Neural progenitor cell (in vitro differentiated cells): Measurements from ENCODE around the gene ANTXRL. TPM values are rescaled to one million over a fixed set of nuclear protein-coding genes. Genes with fewer than 3 reads are reported as not detected.
"Not testable (repeated sequence)": the region's sequence is repeated elsewhere in the genome, so short reads cannot be mapped to it uniquely, and the experiment has no call there.

Experiments
- DNase-seq: peaks from one replicate; pipeline ENCODE4 v3.0.0-alpha.2; 2016; ENCODE audit warnings: low spot score
- H2AFZ ChIP-seq: fragments of 200-600 bp; sonication (generic); replicated peaks from 2 replicates; pipeline ENCODE4 v1.6.1; 2016; ENCODE audit warnings: antibody characterized with exemption
- H3F3A ChIP-seq: fragments of 200-600 bp; sonication (generic); 2 replicates; pipeline ENCODE4 v1.6.1; 2016; ENCODE audit warnings: antibody characterized with exemption, low read depth
- H3K27ac ChIP-seq: fragments of 200-600 bp; sonication (generic); 2 replicates; pipeline ENCODE4 v1.5.1; 2016; ENCODE audit warnings: mild to moderate bottlenecking
- H3K27me3 ChIP-seq: fragments of 200-600 bp; sonication (generic); 2 replicates; pipeline ENCODE4 v1.6.1; 2016; ENCODE audit warnings: mild to moderate bottlenecking, moderate library complexity
- H3K36me3 ChIP-seq: fragments of 200-600 bp; sonication (generic); 2 replicates; pipeline ENCODE4 v1.5.1; 2016
- H3K4me1 ChIP-seq: fragments of 200-600 bp; sonication (generic); 2 replicates; pipeline ENCODE4 v1.6.1; 2016; ENCODE audit warnings: mixed run types
- H3K4me2 ChIP-seq: fragments of 200-600 bp; sonication (generic); 2 replicates; pipeline ENCODE4 v1.6.1; 2016
- H3K4me3 ChIP-seq: fragments of 200-600 bp; sonication (generic); 2 replicates; pipeline ENCODE4 v1.5.1; 2016
- H3K79me2 ChIP-seq: fragments of 200-600 bp; sonication (generic); 2 replicates; pipeline ENCODE4 v1.6.1; 2016; ENCODE audit warnings: low read depth
- H3K9ac ChIP-seq: fragments of 200-600 bp; sonication (generic); 2 replicates; pipeline ENCODE4 v1.6.1; 2016
- H3K9me3 ChIP-seq: fragments of 200-600 bp; sonication (generic); 2 replicates; pipeline ENCODE4 v1.5.1; 2016; ENCODE audit warnings: low read depth
- H4K20me1 ChIP-seq: fragments of 200-600 bp; sonication (generic); 2 replicates; pipeline ENCODE4 v1.6.1; 2016; ENCODE audit warnings: low read depth
- H3K27ac Mint-ChIP-seq: 3 replicates; pipeline ENCODE4 v1.8.0; 2021; ENCODE audit warnings: mixed read lengths
- H3K27me3 Mint-ChIP-seq: 2 replicates; pipeline ENCODE4 v1.8.0; 2022; ENCODE audit warnings: low read depth, mild to moderate bottlenecking, inconsistent platforms, moderate library complexity, mixed read lengths; ENCODE audit not compliant: insufficient read depth
- H3K36me3 Mint-ChIP-seq: 3 replicates; pipeline ENCODE4 v1.8.0; 2021; ENCODE audit warnings: mixed read lengths
- H3K4me1 Mint-ChIP-seq: 3 replicates; pipeline ENCODE4 v1.8.0; 2021; ENCODE audit warnings: mixed read lengths
- H3K4me3 Mint-ChIP-seq: 3 replicates; pipeline ENCODE4 v1.8.0; 2021; ENCODE audit warnings: mild to moderate bottlenecking, moderate library complexity, mixed read lengths
- H3K9me3 Mint-ChIP-seq: 3 replicates; pipeline ENCODE4 v1.8.0; 2020; ENCODE audit warnings: mixed read lengths
- CTCF ChIP-seq: fragments of 200-600 bp; sonication (generic); IDR thresholded peaks from 2 replicates; pipeline ENCODE4 v1.5.1; 2017; ENCODE audit warnings: antibody characterized with exemption, mild to moderate bottlenecking
- EZH2 ChIP-seq: fragments of 200-600 bp; sonication (generic); IDR thresholded peaks from 2 replicates; pipeline ENCODE4 v1.6.1; 2017; ENCODE audit warnings: antibody characterized with exemption, mild to moderate bottlenecking, moderate library complexity
- EZH2phosphoT487 ChIP-seq: fragments of 200-600 bp; sonication (generic); IDR thresholded peaks from 2 replicates; pipeline ENCODE4 v1.6.1; 2017; ENCODE audit warnings: antibody characterized with exemption
- total RNA-seq: library from RNA; depleted of rRNA; stranded (reverse); fragments of >200 nt; gene quantifications from 2 replicates; pipeline ENCODE4 v1.2.3, GENCODE V29; 2015; ENCODE audit warnings: low replicate concordance

The ANTXRL gene
- total RNA-seq, 1 donor from 2014 or later = not detected

DNA sequence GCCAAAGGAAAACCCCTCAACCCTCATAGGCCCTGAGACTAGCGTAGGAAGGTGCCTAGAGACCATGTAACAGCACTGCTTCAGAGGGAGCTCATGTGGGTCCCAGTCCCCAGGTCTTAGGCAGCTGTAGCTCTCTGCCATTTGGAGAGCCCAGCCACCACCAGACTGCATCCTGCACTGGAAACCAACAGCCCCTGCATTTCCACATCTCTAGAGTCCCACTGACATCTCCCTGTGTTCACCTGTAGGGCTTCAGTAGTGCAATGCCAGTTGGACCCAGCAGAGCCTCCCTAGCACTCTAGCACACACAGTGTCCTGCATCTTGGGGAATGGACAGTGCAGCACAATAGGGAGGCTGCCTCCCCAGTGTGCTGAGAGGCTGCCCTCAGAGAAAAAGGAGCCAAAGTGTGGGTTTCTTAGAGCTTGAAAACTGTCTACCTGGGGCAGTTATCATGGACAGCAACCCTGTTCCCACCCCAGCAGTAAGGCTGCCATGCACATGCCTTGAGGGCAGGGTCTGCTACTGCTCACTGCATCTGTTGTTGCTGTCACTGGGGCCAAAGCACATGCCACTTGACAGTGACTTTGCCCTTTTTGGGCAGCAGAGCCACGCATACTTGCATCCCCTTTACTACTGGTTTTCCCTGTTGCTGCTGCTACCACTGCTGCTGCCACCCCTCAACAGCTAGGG is 46.7 kb upstream of the ANTXRL start:
- TF ChIP-seq EZH2 (no peak), EZH2phosphoT487 (no peak)
- Mint-ChIP-seq H3K27ac (no peak overlapping the region), H3K4me1 (no peaks in the 10 kb centered on the region), H3K4me3 (no peak overlapping the region), H3K36me3 (no peaks in the 10 kb centered on the region), H3K27me3 (peaks cover 2% of the 10 kb centered on the region), H3K9me3 (peaks cover 4% of the 10 kb centered on the region)
- Histone ChIP-seq H2AFZ (no peak overlapping the region), H3K9ac (no peak overlapping the region), H3K27me3 (no peaks in the 10 kb centered on the region), H3K79me2 (no peaks in the 10 kb centered on the region), H4K20me1 (no peaks in the 10 kb centered on the region), H3K9me3 (no peaks in the 10 kb centered on the region), H3F3A (no peaks in the 10 kb centered on the region), H3K4me2 (no peak overlapping the region), H3K36me3 (no peaks in the 10 kb centered on the region), H3K27ac (no peak overlapping the region), H3K4me3 (no peak overlapping the region), H3K4me1 (no peaks in the 10 kb centered on the region)
- DNase-seq = no peak

- Mint-ChIP-seq H3K4me1 (no peaks in the 10 kb centered on the region), H3K27ac (no peak overlapping the region), H3K4me3 (no peak overlapping the region), H3K27me3 (peaks cover 2% of the 10 kb centered on the region), H3K9me3 (peaks cover 4% of the 10 kb centered on the region), H3K36me3 (no peaks in the 10 kb centered on the region)
- H3K27ac ChIP-seq = no peak overlapping the region
- H3F3A ChIP-seq = no peaks in the 10 kb centered on the region
- H3K4me3 ChIP-seq = no peak overlapping the region
- no peak overlapping the region for H3K9ac ChIP-seq
- H3K9me3 ChIP-seq = no peaks in the 10 kb centered on the region
- H2AFZ ChIP-seq = no peak overlapping the region
- no peak overlapping the region for H3K4me2 ChIP-seq
- H3K27me3 ChIP-seq = no peaks in the 10 kb centered on the region
- H3K79me2 ChIP-seq = no peaks in the 10 kb centered on the region
- no peaks in the 10 kb centered on the region for H3K36me3 ChIP-seq
- no peak for DNase-seq
- no peak for TF ChIP-seq EZH2
- TF ChIP-seq EZH2phosphoT487 = no peak
- no peak for TF ChIP-seq CTCF
- no peaks in the 10 kb centered on the region for H3K4me1 ChIP-seq
- no peaks in the 10 kb centered on the region for H4K20me1 ChIP-seq
Measured at GRCh38 chr10:46240684-46241565, 45.9 kb upstream of the ANTXRL start.

DNA sequence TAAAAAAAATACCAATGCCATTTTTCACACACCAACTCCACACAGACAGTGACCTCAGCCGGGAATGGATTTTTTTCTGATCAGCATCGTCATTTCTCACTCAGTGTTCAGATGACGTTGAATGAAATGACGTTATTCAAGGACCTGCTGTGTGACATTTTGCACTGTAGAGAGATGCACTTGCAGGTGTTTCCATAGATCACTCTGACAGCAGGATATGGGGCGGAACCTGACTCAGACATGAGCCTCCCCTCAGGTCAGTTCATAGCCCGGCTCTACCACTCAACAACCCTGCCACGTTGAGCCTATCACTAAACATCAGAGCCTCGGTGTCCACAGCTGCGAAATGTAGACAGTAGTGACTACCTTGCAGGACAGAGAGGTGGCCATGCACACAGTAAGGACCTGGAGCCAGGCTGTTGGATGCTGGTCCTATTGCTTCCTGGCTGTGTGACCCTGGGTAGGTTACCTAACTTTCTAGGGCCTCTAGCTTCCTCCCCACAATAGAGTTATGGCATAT is 41.4 kb upstream of the ANTXRL start:
- Histone ChIP-seq H3K27me3 (no peaks in the 10 kb centered on the region), H3K9ac (no peak overlapping the region), H3K4me2 (no peak overlapping the region), H2AFZ (no peak overlapping the region), H3K79me2 (no peaks in the 10 kb centered on the region), H3K36me3 (no peaks in the 10 kb centered on the region), H3K27ac (no peak overlapping the region), H3K4me3 (no peak overlapping the region), H3K9me3 (no peaks in the 10 kb centered on the region), H4K20me1 (no peaks in the 10 kb centered on the region), H3K4me1 (no peaks in the 10 kb centered on the region), H3F3A (no peaks in the 10 kb centered on the region)
- H3K36me3 Mint-ChIP-seq = no peaks in the 10 kb centered on the region
- no peaks in the 10 kb centered on the region for H3K4me1 Mint-ChIP-seq
- H3K9me3 Mint-ChIP-seq = peaks cover 4% of the 10 kb centered on the region
- no peak overlapping the region for H3K27ac Mint-ChIP-seq
- TF ChIP-seq EZH2phosphoT487 (no peak), EZH2 (no peak), CTCF (no peak)
- DNase-seq = no peak
- no peaks in the 10 kb centered on the region for H3K27me3 Mint-ChIP-seq
- no peak overlapping the region for H3K4me3 Mint-ChIP-seq

DNA sequence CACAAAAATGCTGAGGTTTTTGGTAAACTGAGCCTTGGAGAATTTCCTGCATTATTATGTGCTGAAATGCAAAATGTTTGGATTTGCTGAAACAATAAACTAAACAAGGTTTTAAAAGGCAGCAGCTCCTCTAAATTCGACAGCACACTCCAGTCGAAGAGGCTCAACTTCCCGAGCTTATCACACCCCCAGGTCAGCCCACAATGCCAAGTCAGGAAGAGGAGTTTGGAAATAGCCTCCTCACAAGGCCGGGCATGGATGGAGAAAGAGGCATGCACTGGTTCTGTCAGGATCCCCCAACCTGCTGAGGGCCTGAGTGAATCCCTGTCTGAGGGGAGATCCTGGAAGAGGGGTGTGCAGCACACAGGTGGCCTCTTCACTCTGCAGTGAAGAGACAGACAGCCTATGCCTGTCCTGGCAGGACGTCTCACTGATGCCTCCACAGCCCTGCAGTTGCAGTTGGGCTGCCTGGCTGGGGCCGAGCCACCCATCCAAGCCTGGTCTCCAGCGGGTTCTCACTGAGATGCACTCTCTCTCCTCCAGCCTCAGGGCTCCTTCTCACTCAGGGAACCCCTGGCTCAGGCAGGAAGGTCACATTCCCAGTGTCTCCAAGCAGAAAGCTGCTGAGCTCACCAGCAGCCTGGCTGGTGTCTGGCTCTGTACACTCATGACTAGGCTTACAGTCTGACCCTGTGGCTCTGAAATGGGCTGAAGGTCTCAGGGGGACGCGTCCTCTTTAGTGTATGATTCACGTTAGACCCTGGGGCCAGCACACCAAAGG is 40.2 kb upstream of the ANTXRL start:
- not testable (repeated sequence) for H4K20me1 ChIP-seq, H3K4me1 ChIP-seq, H3K4me1 Mint-ChIP-seq, H3K27ac Mint-ChIP-seq, H3K27me3 Mint-ChIP-seq, H3K4me3 Mint-ChIP-seq, H3K9me3 Mint-ChIP-seq, H3K27me3 ChIP-seq, H3K36me3 Mint-ChIP-seq, H3K36me3 ChIP-seq, DNase-seq, H3K79me2 ChIP-seq, H3K4me3 ChIP-seq, H3K27ac ChIP-seq, H3K9ac ChIP-seq, H3F3A ChIP-seq, H3K9me3 ChIP-seq, H2AFZ ChIP-seq, H3K4me2 ChIP-seq
